HG03135 (cell line): ENCODE results near the gene RGCC.

ENCODE experiments used
- ATAC-seq: cut with Tn5 transposase; IDR thresholded peaks from one replicate; pipeline ENCODE4 v1.9.1; 2021; ENCODE audit warnings: mild to moderate bottlenecking, moderate library complexity; ENCODE audit not compliant: unreplicated experiment

The RGCC gene

DNA sequence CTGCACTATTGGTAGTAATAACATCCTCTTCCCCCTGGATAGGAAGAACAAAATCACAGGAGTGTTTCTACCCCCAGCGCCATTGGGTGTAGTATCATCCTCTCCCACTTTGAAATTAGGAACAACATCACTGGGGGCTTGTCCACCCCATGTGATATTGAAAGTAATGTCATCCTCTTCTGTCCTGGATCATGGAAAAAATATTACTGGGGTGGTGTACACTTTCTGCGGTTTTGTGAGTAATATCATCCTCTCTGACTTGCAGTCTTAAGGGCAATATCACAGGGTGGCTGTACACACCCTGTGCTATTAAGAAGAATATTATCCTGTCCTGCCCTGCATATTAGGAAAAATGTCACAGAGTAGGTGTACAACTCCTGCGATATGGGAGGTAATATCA lies 4.9 kb upstream of the RGCC start:
- no peak for ATAC-seq

DNA sequence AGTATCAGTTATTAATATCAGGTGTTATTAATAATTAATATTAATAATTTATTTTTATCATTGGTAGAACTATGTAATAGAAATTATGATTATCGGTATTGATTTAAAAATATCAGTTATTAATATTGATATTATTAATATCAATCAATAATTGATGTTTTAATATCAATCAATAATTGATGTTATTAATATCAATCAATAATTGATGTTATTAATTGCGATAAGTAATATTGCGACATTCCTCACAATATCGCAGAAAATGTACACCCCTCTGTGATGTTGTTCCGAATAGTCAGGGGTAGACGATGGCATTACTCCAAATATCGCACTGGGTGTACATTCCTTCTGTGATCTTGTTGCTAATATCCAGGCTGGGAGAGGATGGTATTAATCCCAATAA lies 3.7 kb upstream of the RGCC start:
- no peak for ATAC-seq

DNA sequence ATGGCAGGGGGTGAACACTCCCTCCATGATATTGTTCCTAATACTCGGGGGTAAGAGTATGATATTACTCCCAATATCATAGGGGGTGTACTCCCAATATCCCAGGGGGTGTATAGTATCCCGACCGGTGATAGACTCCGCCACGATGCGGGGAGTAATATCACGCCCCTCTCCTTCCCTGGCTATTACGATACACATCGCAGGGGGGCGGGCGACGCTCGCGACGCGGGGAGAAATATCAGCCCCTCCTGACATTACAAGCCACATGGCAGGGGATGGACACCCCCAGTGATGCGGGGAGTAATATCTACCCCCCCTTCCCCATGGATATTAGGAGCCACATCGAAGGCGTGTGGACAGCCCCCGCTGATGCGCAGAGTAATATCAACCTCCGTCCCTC lies 3.2 kb upstream of the RGCC start:
- no peak for ATAC-seq

DNA sequence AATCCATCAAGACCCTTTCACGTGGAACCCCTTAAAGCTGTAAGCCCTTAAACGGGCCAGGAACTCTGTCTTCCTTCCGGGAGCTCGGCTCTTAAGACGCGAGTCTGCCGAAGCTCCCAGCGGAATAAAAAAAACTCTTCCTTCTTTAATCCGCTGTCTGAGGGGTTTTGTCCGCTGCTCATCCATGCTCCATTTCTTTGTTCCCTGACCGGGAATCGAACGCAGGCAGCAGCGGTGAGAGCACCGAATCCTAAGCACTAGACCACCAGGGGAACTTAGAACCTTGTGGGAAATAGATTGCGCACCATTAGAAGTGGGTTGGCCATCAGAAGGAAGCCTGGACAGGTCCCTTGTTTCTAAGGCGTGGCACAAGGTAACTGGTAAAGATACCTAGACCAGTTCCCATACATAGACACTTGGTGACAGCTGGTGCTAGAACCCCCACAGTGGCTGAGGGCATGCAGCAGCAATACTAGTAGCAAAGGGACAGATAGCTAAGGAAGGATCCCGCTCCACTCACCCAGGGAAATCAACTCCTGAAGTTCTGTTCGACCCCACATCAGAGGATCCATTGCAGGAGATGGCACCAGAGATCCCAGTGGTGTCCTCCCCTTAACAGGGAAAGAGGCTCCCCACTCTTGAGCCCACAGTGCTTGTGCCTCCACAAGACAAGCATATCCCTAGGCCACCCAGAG lies 1.5 kb upstream of the RGCC start:
- ATAC-seq, result no peak

DNA sequence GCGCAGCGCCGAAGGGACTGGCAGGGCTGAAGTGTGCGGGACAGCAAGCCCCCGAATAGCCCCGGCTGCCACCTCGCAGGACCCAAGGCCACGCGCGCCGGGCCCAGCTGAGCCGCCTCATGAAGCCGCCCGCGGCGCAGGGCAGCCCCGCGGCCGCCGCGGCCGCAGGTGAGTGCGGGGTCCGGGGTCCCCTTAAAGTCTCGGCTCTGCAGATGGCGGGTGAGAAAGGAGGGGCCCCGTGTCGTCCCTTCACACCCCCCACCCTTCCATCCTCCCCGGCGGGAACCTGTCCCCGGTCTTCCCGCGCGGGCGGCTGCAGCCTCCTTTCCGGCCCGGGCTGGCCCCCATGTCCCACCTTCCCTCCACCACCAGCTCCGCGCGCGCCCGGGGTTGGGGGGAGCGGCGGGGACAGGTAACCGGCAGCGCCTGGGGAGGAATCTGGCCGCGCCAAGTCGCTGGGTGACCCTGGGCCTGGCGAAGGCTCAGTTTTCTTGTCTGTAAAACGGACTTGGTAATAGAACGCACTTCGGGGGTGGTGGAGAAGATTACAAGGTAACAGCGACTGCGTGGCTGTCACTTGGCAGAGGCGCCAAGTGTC lies 338 bp downstream of the RGCC start:
- ATAC-seq, result peak; percentile 18

DNA sequence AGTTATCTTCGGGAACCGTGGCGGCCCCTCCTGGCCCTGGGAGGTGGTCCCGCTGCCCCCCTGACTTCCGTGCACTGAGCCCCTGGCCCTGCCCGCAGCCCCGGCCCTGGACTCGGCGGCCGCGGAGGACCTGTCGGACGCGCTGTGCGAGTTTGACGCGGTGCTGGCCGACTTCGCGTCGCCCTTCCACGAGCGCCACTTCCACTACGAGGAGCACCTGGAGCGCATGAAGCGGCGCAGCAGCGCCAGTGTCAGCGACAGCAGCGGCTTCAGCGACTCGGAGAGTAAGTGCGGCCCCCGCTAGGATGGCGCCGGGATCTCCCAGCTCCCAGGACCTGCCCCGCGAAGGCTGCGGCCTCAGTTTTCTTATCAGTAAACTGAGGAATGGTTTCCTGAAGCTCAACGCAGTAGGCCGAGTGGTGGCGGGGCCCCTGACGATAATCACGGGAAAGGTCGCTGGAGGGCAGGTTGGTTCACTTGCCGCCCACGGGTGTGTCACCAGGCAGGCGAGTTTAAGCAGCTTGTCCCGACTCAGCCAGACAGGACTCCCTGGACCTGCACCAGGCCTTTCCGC lies 924 bp downstream of the RGCC start:
- no peak for ATAC-seq

DNA sequence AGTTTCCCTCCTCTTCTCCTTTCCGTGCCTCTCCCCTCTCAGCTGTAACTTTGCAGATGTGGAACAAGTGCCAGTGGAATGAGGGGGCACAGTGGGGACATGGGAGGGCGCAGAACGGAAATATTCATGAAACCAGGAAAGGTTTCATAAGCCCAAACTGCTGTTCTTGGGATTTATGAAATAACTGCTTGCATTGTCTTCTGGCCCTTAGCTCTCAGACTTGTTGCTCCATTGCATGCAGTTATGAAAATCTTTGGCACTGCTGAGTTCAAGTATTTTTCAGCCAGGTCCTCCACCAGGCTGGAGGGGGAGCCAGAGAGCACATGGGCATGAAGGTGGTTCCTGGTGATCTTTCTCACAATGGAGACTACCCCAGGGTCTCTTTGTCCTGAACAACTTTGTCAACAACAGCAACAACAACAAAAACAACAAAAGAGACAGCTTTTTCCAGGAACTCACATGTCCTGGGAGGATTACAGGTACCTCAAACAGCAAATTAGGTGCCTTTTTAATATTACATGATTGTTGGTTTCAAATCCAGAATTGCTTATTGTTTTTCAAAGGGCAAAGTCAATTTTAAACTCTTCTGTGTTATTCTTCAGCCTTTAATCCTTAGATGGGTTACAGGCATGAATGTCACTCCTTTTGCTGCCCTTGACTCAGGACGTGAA lies 1.5 kb downstream of the RGCC start:
- ATAC-seq, result no peak

DNA sequence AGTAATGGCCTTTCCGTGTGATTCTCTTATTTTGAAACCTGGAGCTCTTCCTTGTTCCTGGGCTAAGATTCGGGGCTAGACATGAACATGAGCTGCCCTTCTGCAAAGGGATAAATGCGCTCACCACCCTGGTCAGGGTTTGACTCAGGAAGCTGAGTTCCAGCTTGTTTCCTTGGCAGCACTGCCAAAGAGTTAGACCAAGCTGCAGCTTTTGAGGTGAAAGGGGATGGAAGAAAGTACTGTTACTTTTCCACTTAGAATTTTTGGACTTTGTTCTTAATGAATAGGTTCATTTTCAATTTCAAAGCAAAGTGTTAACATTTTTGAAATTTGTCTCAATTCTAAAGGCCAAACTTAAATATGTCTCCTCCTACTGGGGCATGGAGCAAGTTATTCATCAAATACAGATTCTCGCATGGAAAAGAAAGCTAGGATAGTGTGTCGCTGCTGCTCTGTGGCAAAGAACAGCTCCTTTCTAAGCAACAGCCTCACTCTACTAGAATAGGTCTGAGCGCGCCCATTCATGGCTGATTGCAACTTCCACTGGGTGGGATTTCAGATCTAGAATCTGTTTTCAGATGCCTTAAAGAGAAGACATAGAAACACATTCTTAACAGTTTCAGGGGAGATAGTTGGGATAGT lies 2.2 kb downstream of the RGCC start:
- ATAC-seq, result no peak

DNA sequence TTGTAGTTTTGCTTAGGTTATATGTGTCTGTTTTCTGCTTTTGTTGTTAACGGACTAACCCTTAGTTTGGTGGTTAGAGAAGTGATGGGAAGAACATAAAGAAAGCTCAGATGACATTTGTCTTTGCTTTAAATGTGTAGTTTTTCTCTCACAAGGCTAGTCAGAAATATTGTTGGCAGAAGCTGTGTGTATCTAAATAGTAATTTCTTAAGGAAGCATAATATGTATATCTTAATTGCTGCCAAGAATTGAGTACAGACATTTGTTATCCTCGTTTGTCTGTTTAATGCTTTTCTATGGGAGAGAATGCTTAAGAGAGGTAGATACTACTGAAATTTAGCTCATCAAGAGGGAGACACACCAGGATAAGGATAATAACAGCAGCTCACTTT lies 2.7 kb downstream of the RGCC start:
- ATAC-seq, result no peak

DNA sequence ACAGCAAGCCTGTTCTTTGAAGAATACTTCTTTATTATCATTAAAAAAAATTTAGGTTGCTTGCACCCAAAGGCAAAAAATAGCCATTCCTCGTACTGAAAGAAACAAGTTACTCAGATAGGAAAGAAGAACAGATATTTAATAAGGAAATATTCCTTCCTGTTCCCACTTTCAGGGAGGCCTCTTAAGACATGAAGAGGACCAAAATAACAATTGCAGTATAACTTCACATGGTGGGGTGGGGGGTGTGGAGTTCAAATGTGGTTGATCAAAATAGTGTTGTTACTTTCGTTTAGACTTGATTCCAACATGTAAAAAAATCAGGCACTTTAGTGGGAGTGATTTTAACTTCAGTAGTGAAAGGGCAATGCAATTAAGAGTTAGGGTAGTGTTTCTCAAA lies 3.6 kb downstream of the RGCC start:
- no peak for ATAC-seq

DNA sequence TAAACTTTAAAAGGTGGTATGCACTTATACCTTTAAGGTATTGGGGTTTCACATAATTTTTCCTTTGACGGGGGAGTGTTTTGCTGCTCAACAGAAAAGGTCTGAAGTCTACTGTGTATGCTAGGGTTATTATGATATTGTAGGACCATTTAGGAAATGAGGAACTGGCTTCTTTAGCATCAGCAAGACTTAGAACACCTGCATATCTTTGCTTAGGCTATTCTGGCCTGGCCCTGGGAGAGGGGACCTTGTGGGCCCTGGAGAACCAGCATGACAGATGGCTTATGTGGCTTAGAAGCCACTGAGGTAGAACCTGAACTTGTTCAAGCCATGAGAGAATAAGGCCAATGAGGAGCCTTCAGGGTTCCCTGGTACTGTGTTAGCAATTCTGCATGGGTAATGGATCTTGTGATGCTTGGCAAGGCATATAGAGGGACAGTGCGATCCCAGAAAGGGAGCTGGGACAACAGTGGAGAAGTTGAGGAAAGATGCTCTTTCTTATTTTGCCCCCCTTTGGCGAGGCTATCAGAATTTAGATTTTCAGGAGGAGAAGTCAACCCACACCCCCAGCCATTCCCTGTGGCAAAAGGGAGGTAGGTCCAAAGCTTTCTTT lies 4.3 kb downstream of the RGCC start:
- no peak for ATAC-seq

DNA sequence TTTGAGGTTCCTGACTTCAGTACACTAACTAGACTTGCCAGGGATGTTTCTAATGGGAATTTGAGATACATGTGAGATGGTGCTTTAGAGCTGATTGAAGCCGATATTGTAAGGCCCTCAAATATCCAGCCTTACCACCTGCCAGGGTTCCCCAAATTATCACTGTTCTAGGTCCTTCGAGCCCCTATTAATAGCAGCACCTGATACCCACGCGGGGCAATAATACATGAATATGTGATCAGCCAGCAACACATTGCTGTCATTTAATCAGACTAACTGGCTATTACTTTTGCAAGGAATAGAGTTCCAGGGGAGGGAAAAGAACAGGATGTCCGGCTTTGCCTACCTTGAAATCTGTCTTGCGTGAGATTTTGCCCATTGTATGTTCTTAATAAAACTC lies 5.1 kb downstream of the RGCC start:
- no peak for ATAC-seq

DNA sequence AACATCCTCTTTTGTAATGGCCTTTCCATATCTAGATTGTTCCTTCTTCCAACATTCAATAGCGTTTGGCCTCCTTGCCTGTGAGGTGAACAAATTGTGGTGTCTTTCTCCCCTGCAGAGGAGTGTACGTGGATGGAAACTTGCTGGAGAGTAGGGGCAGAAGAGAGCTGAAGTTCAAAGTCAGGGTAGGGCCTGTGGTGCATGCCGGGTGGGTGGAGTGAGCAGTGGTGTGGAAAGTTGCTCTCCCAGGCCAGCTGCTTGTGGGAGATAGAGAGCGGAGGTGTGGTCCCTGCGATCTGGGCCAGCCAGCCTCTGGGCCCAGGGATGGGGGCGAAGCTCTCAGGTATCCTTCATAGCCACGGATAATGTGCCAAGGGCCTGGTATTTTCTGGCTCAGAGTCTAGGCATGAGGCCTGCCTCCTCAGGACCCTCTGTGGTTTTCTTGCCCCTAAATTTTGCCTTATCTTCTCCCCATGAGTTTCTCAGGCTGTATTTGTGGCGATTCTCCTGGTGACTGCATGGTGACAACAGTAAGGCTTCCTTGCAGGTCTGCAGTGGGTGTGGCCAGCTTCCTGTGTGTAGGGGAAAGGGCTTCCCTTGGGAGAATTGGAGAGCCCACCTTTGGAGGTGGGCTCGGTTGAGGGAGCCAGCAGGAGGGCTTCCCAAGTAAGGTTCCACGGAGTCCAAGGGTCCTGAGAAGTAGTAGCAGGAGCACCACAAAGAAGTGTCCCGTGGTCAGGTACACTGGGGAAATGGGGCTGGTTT lies 6.7 kb downstream of the RGCC start:
- peak; percentile 56 for ATAC-seq

DNA sequence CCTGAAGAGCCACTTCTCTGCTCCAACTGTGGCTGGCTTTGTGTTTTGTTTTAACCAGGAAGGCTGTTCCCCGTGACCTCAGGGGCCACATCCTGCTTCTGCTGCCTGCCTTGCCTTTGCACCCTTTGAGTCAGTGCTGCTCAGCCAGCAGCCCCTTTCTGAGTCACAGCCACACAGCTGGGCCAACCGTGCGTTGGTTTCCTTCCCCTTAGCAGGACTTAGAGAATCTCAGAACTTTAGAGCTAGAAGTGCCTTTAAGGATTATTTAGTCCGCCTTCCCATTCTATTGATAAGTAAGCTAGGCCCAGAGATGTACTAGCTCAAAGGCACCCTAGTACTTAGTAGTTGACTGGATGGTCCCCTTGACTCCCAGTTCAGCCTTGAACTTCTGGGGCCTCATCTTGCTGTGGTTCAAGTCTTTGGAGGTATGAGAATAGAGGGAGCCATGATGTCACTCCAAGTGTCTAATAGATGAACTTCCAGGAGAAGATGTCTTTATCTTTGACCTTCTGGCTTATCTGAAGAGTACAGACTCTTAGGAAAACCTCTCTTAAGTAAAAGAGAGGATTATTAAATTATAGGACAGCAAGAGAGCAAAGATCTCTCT lies 8.0 kb downstream of the RGCC start:
- ATAC-seq, result peak; percentile 82

DNA sequence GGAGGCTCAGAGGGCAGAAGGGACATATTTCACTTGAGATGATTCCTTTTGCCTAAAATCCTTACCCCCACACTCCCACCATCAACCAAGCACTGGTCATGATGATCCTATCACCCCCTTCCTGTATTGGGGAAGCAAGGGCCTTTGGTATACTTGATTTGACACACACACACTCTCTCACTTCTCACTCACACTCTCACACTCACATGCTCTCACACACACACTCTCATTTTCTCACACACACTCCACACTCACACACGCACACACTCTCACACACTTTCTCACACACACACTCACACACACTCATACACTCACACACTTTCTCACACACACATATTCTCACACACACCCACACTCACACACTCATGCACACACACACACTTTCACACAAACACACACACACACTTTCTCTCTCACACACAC lies 8.6 kb downstream of the RGCC start:
- no peak for ATAC-seq

DNA sequence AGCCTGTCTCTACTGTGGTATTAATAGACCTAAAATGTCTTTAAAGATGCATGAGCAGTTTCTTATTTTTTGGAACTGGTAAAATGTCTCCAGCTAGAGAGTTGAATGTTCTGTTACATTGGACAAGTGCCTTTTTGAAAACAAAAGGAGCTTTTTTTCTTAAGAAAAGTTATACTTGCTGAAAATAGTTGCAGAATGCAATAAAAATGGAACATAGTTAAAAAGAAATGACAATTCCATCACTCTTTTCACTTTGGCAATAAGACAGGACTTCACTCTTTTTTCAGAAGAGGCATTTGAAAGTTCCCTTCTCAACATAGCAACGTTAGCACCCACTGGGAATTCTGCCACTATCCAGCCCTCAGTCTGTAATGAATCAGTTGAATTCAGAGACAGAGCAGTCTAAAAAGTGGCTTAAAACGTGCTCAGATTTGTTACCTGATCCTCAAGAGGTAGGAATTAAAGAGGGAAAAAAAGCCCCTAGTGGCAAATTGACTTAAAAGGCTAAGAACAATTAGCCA lies 10.1 kb downstream of the RGCC start:
- ATAC-seq, result no peak

DNA sequence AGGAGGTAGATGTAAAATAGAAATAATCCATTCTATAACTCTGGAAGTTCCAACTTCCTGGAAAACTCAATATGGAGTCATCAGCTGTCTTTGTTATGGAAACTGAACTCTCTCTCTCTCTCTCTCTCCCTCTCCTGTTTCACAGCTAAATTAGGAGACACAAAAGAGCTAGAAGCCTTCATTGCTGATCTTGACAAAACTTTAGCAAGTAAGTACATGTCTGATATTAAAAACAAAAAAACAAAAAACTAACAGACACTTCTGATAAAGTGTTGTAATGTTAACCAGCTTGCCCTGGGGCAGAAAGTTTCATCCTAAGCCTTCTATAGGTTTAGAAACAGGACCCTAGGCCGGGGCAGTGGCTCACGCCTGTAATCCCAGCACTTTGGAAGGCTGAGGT lies 11.3 kb downstream of the RGCC start:
- no peak for ATAC-seq

DNA sequence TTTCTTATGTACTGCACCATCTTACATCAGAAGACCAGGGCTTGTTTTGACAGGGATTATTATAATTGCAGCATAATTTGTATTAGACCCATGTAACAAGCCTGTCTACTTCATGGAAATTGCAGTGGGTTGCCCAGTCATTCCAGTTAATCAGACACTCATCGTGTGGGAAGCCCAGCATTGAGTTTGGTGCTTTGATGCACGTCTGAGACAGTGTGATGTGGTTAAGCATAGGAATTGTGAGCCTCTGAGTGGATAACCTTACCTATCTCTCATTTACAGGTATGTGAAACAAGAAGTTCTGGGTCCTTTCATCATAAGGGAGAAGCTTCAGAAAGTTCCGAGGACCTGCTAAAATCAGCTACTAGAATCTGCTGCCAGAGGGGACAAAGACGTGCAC lies 12.8 kb downstream of the RGCC start:
- ATAC-seq, result no peak

DNA sequence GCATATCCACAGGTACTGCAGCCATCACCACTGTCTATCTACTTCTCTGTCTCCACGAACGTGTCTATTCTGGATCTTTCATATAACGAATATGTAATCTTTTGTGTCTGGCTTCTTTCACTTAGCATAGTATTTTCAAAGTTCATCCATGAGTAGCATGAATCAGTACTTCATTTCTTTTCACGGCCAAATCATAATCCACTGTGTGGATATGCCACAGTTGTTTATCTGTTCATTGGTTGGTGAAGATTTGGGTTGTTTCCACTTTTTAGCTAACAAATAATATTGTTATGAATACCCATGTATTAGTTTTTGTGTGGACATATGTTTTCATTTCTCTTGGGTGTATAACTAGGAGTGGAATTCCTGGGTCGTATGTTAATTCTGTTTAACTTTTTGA lies 14.4 kb downstream of the RGCC start:
- ATAC-seq, result no peak

DNA sequence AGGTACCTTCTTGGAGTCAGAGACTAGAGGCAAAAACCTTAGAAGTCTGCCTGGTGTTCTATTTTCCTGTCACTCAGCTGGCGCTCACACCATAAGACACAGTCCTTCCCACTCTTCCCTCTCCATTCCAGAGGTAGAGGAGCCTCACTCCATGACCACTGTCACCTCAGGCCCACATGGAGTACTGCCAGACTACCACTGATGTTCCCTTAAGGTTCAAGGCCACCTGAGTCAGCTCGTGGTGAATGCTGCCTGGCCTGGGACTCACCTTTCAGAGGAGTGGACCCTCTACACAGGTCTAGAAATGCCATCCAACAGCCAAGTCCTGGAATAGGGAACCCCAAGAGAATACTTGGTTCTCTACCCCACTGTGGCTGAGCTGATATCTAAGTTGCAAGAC lies 29.9 kb downstream of the RGCC start:
- ATAC-seq, result no peak
